HG03066 (cell line): ENCODE measurements around the gene IL22RA2.
"Not testable (repeated sequence)": the region's sequence is repeated elsewhere in the genome, so short reads cannot be mapped to it uniquely, and the experiment has no call there.

Source experiments
- ATAC-seq: cut with Tn5 transposase; IDR thresholded peaks from one replicate; pipeline ENCODE4 v1.9.1; 2021; ENCODE audit warnings: low read depth; ENCODE audit not compliant: unreplicated experiment

Gene IL22RA2

GRCh38 chr6:137173501-137173900 lies at the start of gene IL22RA2:
IL22RA2 (minus strand) TSS chr6:137173644; CDS start chr6:137161749, 11,895 bp downstream.
- no peak for ATAC-seq

- no peak for ATAC-seq
Observed at GRCh38 chr6:137222381-137222780, 48.9 kb upstream of the IL22RA2 start.

DNA sequence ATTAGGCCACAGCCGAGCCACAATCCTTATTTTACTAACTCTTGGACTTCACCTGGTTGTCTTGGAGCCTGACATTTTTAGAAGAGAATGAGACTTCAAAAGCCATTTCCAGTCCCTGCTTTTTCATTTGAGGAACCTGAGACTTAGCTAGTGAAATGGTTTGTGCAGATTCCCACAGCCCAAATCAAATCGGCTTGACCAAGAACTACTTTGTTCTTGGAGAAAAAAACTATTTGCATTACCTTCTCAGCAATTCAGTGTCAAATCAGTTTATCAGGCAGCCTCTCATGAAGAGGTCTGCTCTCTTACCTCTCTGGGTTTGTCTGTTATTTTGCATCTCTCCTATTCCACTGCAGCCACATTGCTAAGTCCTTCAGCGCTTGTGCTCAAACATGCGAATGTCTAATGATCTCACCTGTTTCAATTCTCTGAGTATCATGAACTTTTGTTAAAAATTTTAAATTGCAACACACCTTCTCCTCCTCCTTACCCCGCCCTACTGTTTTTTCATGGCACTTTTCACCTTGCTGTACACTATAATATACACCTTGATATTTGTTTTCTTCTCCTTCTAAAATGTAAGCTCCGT lies 46.3 kb upstream of the IL22RA2 start:
- no peak for ATAC-seq

DNA sequence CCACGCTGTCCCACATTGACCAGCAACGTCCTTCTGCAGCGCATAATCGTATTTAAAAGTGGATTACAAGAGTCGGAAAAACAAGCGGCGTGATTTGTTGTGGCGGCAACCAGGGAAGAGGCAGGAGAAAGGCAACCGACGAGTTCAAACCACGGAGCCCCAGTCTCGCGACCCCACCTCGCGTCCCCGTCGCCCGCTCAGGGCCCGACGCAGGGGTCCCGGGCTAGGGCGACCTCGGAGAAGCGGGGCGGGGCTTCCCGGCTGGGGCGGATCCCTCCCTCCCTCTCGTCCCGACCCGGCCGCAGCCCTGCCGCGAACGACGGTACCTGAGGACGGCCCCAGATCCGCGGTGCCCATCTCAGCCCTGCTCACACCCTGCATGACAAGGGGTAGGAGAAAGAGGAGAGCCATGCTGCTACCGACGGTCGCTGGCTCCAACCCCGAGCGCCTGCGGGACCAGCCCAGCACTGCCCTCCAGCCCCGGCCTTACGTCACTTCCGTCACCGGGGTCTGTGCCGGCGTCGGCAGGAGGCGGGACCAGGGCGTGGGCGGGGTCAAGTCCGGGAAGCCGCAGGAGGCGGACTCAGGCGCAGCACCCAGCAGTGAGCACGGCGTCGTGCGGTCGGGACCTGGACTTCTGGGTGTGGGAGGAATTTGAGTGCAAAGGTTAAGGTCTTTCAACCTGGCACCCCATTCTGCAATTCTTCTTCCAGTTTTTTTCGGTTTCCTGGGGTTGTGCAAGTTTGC lies 45.6 kb upstream of the IL22RA2 start, which contains the start of gene IFNGR1:
IFNGR1 (minus strand) TSS at position 469 of the 747 bp plus-strand sequence; CDS start at position 411, 58 bp downstream.
- peak; percentile 80 for ATAC-seq

DNA sequence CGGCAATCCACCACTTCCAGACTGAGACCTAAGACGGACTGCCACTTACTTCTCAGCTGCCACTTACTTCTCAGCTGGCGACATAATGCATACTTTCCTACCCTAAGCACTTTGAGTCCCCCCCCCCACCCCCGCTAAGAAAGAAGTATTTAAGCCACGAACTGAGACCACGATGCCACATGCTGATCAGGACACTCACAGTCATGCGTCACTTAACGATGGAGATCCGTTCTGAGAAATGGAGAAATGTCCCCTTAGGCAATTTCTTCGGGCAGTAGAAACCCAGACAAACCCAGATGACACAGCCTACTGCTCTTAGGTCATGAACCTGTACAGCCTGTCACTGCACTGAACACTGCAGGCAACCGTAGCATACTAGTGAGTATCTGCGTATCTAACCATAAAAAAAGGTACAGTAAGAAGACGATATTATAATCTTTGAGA lies 45.1 kb upstream of the IL22RA2 start:
- ATAC-seq = peak; percentile 38

GRCh38 chr6:137217801-137218472 lies 44.5 kb upstream of the IL22RA2 start:
- ATAC-seq = no peak

- ATAC-seq = no peak
Observed at GRCh38 chr6:137216875-137217553, 43.6 kb upstream of the IL22RA2 start.

DNA sequence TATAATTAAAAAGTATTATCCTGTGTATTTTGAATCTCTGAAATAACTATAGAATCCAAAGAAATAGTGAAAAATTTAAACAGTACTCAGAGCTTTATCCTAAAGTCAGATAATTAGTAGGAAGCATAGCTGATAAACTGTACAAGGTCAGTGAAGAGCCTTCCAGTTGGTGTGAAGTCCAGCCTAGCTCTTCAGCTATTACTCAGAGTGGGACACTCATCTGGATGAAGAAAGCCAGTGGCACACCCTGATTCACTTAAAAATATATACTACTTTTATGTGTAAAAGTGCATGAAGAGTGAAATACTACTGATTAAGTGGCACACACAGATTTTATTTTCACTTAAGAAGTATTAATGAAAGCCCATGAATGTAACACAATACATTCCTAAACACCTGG lies 42.7 kb upstream of the IL22RA2 start:
- no peak for ATAC-seq

- ATAC-seq = not testable (repeated sequence)
Observed at GRCh38 chr6:137215630-137216029, 42.2 kb upstream of the IL22RA2 start.

DNA sequence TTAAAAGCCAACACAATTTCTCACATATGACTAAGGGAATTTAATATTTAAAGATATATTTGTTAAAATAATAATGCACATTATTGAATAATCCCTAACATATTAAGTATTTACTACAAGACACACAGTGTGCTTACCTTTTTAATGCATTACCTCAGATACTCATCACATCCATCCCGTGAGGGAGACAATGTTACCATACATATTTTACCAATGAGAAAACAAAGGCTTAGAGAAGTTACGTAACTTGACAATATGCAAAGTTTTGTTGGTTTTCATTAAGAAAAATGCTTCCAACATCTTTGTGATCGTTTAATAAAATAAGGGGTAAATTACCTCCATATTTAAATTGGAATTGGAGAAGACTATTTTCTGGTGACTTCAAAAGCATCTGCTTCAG lies 41.5 kb upstream of the IL22RA2 start:
- ATAC-seq = no peak

GRCh38 chr6:137213813-137214212 lies 40.4 kb upstream of the IL22RA2 start:
- no peak for ATAC-seq

DNA sequence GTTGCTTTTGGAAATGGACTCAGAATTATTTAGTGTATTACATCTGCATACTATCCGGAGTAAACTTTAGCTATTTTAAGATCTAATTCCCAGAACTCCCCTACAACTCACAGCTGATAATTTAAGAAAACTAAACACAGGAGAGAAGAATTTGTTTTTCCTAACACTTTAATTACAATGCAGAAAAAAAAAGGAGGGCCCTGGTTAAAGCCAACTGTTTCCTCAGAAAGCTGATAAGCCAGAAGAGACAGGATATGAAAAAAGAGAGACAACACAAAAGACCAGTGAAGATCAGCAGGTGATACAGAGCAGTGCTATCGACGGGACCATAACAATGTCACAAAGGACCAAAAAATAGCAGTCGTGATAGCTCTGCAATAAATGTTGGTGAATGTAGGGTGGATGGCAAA lies 39.9 kb upstream of the IL22RA2 start:
- ATAC-seq = no peak

DNA sequence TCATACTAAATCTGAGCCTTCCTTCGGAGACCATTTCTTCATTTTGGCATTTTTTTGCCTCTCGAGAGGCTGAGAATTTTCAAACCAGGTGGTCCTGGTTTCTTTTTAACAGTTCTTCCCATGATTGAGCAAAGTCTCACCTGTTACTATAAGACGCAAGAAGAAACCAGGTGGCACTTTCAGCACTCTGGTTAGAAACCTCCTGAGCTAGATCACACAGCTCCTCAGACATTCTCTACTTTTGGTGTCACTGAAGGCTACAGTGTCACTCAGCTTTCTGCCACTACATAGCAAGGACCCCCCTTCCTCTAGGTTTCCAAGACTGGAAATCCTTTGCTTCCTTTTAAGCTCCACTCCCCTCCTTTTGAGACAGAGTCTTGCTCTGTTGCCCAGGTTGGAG lies 38.5 kb upstream of the IL22RA2 start:
- ATAC-seq = no peak

GRCh38 chr6:137210903-137211302 lies 37.5 kb upstream of the IL22RA2 start:
- ATAC-seq = no peak

DNA sequence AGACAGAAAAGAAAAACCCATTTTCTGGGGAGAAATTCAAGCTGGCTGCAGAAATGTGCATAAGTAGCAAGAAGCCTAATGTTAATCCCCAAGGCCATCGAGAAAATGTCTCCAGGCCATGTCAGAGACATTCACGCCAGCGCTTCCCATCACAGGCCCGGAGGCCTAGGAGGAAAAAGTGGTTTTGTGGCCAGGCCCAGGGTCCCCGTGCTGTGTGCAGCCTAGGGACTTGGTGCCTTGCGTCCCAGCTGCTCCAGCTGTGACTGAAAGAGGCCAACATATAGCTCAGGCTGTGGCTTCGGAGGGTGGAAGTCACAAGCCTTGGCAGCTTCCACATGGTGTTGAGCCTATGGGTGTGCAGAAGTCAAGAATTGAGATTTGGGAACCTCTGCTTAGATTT lies 34.8 kb upstream of the IL22RA2 start:
- ATAC-seq = no peak

DNA sequence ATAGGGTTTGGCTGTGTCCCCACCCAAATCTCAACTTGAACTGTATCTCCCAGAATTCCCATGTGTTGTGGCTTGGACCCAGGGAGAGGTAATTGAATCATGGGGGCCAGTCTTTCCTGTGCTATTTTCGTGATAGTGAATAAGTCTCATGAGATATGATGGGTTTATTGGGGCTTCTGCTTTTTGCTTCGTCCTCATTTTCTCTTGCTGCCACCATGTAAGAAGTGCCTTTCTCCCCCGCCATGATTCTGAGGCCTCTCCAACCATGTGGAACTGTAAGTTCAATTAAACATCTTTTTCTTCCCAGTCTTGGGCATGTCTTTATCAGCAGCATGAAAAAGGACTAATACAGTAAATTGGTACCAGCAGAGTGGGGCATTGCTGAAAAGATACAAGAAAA lies 34.0 kb upstream of the IL22RA2 start:
- ATAC-seq = not testable (repeated sequence)

DNA sequence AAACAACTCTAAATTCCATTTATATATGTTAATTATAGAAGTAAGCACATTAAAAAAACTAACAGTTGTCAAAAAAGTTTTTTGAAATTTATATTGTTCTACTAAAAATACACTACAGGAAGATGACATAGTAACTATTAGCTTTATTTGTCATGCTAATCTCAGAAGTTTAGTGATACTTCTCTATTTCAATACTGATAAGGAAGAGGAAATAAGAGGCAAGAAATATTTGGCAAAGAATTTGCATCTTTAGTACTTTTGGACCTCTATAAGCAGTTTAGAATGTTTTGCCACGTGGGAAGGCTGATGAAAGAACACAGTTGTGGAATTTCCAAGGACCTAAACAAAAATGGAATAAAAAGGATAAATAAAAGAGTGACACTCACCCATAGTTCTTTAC lies 33.1 kb upstream of the IL22RA2 start:
- no peak for ATAC-seq

DNA sequence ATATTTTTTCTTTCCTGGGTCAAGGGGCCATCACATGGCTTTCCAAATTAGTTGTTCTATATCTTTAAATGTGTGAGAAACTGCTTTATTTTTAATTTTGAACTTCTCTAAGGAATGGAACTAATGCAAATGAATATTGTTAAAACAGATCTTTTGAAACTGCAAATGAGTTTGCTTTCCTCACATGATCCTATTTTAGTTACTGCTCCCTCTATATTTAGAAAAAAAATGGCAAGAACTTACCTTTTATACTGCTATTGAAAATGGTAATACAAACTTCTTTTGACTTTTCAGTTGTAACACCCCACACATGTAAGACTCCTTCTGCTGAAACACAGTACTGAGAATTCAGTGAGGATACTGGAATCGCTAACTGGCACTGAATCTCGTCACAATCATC lies 29.8 kb upstream of the IL22RA2 start:
- no peak for ATAC-seq

GRCh38 chr6:137202078-137202477 lies 28.6 kb upstream of the IL22RA2 start:
- ATAC-seq = no peak

- no peak for ATAC-seq
Observed at GRCh38 chr6:137201006-137201405, 27.6 kb upstream of the IL22RA2 start.

GRCh38 chr6:137200288-137200687 lies 26.8 kb upstream of the IL22RA2 start:
- ATAC-seq = no peak
